Stimulated activated naive B cell treated with anti-CD40 and anti-IgM and Interleukin-4, amounts not matched to agents 10 μg/mL and 1 μg/mL and 100 μg/mL, for 72 hours (primary cell): ENCODE data around the gene KDM3A.

Experiments used
- ATAC-seq, 2 donors: fragments of 150-1000 bp; cut with Tn5 transposase; replicated peaks; 2 replicates each; pipeline ENCODE4 v1.10.0; 2021; ENCODE audit warnings: moderate library complexity in 1 of 2
- DNase-seq: peaks from one replicate; pipeline ENCODE4 v3.0.0; 2021
- H3K27ac Mint-ChIP-seq: one replicate; pipeline ENCODE4 v1.8.0; 2022; ENCODE audit warnings: mild to moderate bottlenecking, mixed read lengths
- H3K27me3 Mint-ChIP-seq, 2 donors: one replicate each; pipeline ENCODE4 v1.8.0; 2022; ENCODE audit warnings: mixed read lengths in 2 of 2
- H3K36me3 Mint-ChIP-seq, 2 donors: one replicate each; pipeline ENCODE4 v1.8.0; 2022; ENCODE audit warnings: mixed read lengths in 2 of 2, mild to moderate bottlenecking in 1 of 2
- H3K4me1 Mint-ChIP-seq, 2 donors: one replicate each; pipeline ENCODE4 v1.8.0; 2022; ENCODE audit warnings: mixed read lengths in 2 of 2, mild to moderate bottlenecking in 1 of 2
- H3K4me3 Mint-ChIP-seq, 2 donors: one replicate each; pipeline ENCODE4 v1.8.0; 2022; ENCODE audit warnings: mild to moderate bottlenecking in 2 of 2, mixed read lengths in 2 of 2, moderate library complexity in 1 of 2
- H3K9me3 Mint-ChIP-seq, 2 donors: one replicate each; pipeline ENCODE4 v1.8.0; 2022; ENCODE audit warnings: mixed read lengths in 2 of 2, mild to moderate bottlenecking in 1 of 2

The KDM3A gene

DNA sequence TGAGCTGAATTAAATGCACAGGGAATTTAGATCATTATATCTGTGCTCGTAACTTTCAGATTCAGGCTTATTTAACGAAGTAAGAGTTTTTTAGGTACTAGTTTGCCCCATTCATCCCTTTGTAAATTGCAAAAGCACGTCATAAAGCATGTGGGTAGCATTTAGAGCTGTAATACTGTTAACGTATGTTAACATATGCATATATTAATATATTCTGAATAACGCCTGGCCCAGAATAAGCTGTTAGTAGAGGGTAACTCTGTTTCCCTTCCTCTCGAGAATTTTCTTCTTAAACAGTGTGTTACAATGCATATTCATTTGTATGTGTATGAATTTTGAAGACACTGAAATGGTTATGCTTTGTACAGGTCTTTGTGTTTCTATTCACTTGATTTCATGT, 30.5 kb downstream of the KDM3A start:
- no peaks in the 10 kb centered on the region for H3K9me3 Mint-ChIP-seq
- no peak overlapping the region for H3K27ac Mint-ChIP-seq
- no peaks in the 10 kb centered on the region for H3K27me3 Mint-ChIP-seq
- ATAC-seq (no peak), DNase-seq (no peak)
- no peak overlapping the region for H3K4me3 Mint-ChIP-seq
- peaks cover 0 to 12% of the 10 kb centered on the region in 2 donors for H3K4me1 Mint-ChIP-seq
- peaks cover 23 to 54% of the 10 kb centered on the region in 2 donors for H3K36me3 Mint-ChIP-seq

DNA sequence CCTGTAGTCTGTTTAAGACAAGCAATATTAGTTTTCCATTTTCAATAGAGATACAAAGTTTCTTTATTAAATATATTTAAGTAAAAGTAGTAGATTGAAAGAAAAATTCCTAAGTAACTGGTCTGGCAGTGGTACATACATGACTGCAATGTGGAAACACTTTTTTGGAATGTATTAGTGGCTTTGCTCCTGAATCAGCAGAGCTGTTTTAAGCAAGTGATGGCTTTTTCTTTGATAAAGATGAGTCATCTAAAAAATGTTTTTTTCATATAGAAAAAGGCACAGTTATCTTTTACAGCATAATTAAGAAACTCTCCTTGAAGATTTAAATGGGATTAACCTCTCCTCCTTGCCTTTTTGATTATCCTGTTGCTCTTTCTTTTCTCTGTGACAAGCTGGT, 34.9 kb downstream of the KDM3A start:
- no peak overlapping the region for H3K4me3 Mint-ChIP-seq
- ATAC-seq, result no peak
- H3K27ac Mint-ChIP-seq, result no peak overlapping the region
- H3K4me1 Mint-ChIP-seq, result no peaks in the 10 kb centered on the region
- no peak for DNase-seq
- peaks cover 36 to 69% of the 10 kb centered on the region in 2 donors for H3K36me3 Mint-ChIP-seq
- no peaks in the 10 kb centered on the region for H3K27me3 Mint-ChIP-seq
- H3K9me3 Mint-ChIP-seq, result no peaks in the 10 kb centered on the region

DNA sequence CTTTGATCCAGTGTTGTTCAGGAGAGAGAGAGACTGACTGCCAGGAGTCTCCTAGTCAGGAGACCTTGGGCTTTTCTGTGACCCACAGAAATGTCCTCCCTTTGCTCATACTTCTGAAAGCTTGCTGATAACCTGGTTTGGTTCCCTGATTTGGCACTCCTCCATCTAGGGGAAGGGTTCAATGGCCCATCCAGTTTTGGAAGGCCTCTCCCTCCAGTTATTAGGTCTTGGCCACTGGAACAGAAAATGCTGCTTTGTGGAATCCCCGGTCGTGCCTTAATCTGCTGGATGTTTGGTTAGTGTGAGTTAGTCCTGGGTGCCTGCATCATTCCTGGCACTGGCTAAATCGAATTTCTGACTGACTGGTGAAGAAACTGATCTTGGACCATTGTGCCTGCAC, 35.7 kb downstream of the KDM3A start:
- peaks cover 0 to 1% of the 10 kb centered on the region in 2 donors for H3K4me1 Mint-ChIP-seq
- ATAC-seq, result no peak
- no peak for DNase-seq
- H3K27ac Mint-ChIP-seq, result no peak overlapping the region
- no peaks in the 10 kb centered on the region for H3K9me3 Mint-ChIP-seq
- H3K4me3 Mint-ChIP-seq, result no peak overlapping the region
- no peaks in the 10 kb centered on the region for H3K27me3 Mint-ChIP-seq
- peaks cover 37 to 70% of the 10 kb centered on the region in 2 donors for H3K36me3 Mint-ChIP-seq

DNA sequence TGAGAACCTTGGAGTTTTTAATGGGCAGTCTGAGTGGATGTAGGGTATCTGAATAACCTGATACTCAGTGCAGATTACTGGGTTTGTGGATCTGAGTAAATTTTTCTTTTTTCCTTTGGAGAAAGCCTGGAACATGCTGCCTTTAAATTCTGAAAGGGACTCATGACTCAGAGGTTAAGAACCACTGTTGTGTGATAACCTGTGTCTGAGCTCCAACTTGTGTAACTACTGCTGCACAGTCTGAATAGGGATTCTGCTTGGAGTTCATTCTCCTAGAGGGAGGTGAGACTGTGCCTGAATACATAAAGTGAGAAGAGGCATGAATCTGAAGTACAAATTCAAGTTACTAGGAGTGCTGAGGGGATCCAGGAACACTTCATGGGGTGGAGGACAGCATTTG, 36.2 kb downstream of the KDM3A start:
- ATAC-seq, result no peak
- Mint-ChIP-seq H3K27ac (no peak overlapping the region), H3K4me3 (no peak overlapping the region), H3K9me3 (no peaks in the 10 kb centered on the region), H3K4me1 (peaks cover 0 to 2% of the 10 kb centered on the region in 2 donors), H3K27me3 (no peaks in the 10 kb centered on the region), H3K36me3 (peaks cover 37 to 71% of the 10 kb centered on the region in 2 donors)
- DNase-seq, result no peak

DNA sequence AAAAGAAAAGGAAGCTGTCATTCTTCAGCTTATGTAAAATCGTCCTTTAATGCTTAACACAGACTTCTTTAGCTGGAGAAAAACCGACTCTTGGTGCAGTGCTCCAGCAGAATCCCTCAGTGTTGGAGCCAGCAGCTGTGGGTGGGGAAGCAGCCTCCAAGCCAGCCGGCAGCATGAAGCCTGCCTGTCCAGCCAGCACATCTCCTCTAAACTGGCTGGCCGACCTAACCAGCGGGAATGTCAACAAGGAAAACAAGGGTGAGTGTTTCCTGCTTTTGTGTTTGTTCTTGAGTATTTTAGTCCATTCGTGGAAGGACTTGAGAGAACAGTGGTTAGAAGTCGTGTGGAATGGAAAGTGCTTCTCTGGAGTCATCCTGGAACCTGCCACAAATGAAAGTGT, 38.9 kb downstream of the KDM3A start:
- no peaks in the 10 kb centered on the region for H3K27me3 Mint-ChIP-seq
- DNase-seq (no peak), ATAC-seq (no peak)
- H3K27ac Mint-ChIP-seq, result peak overlapping the region; percentile 6
- H3K4me1 Mint-ChIP-seq, result peaks cover 0 to 4% of the 10 kb centered on the region in 2 donors
- H3K4me3 Mint-ChIP-seq, result no peak overlapping the region
- peaks cover 47 to 76% of the 10 kb centered on the region in 2 donors for H3K36me3 Mint-ChIP-seq
- H3K9me3 Mint-ChIP-seq, result no peaks in the 10 kb centered on the region

DNA sequence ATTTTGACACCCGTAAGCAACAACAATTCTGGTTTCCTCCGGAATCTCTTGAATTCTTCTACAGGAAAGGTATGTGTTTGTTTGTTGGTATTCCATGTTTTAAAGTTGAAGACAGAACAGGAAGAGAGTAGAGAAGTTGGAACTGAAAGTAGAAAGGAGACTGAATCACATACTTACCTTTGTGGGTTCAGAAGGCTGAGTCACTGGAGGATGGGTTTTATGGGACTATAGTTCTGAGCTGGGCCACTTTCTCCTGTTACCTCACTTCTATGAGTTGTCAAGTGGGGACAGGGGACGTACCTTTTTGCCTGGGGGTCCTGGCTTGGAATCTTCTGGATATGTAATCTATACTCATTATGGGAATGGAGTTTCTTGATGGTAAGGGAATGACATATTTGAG, 40.9 kb downstream of the KDM3A start:
- Mint-ChIP-seq H3K27ac (peak overlapping the region; percentile 37), H3K9me3 (no peaks in the 10 kb centered on the region), H3K36me3 (peaks cover 55 to 82% of the 10 kb centered on the region in 2 donors), H3K4me3 (no peak overlapping the region), H3K27me3 (no peaks in the 10 kb centered on the region), H3K4me1 (peaks cover 0 to 5% of the 10 kb centered on the region in 2 donors)
- ATAC-seq (no peak), DNase-seq (no peak)

DNA sequence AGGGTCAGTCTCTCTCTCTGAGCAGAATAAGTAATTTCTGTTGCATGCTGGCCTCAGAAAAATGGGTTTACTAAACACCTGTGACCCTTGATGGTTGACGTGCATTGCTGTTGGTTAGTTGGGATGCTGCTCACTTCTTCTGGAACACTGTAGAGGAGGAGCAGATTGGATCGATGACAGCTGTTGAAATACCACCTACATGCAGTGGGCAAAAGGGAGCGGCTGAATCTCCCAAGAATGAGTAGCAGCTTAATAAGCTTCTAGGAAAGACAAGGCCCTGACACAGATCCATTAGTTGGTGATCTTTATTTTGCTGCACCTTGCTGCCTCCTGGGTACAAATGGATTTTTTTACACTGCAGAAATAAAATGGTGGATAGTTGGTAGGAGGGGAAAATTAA, 43.2 kb downstream of the KDM3A start:
- H3K27ac Mint-ChIP-seq, result no peak overlapping the region

DNA sequence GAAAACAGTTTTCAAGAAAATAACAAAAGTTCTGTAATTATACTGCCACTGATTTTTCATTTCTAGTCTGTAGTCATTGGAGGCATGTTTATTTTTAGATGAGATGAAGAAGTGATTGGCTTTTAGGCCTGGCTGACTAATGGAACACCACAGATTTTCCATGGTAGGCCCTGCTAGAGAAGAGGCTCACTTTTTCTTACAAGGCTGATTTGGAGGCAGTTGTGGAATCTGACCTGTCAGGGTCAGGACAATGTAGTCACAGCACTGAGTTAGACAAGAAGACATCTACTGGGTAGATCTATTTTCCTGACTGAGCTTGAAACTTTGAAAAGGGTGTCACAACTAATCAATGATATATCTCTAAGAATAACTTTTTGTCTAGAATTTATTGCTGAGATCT, 43.9 kb downstream of the KDM3A start:
- Mint-ChIP-seq H3K4me1 (peaks cover 0 to 5% of the 10 kb centered on the region in 2 donors), H3K27me3 (no peaks in the 10 kb centered on the region), H3K4me3 (no peak overlapping the region), H3K9me3 (no peaks in the 10 kb centered on the region), H3K27ac (peak overlapping the region; percentile 68), H3K36me3 (peaks cover 43 to 79% of the 10 kb centered on the region in 2 donors)
- DNase-seq (no peak), ATAC-seq (no peak)

More for the DNA sequence above, 43.2 kb downstream of the KDM3A start:
- no peak for ATAC-seq
- H3K36me3 Mint-ChIP-seq, result peaks cover 45 to 79% of the 10 kb centered on the region in 2 donors
- DNase-seq, result no peak
- no peaks in the 10 kb centered on the region for H3K27me3 Mint-ChIP-seq
- H3K4me3 Mint-ChIP-seq, result no peak overlapping the region
- peaks cover 0 to 5% of the 10 kb centered on the region in 2 donors for H3K4me1 Mint-ChIP-seq
- no peaks in the 10 kb centered on the region for H3K9me3 Mint-ChIP-seq

DNA sequence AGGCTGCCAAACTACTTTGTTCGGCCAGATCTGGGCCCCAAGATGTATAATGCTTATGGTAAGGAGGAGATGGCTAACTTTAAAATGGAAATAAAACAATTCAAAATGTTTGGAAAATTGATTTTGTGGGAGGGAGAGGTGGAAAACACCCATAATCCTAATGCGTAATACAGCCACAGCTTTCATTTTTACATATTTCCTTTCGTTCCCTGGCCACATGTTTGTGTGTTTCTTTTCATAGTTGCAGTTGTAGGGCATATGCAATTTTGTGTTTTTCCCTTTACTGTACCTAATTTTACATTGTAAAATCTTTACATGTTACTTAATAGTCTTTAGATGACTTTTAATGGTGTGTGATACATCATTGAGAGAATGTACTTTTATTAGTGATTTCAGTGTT, 44.6 kb downstream of the KDM3A start:
- H3K4me3 Mint-ChIP-seq, result no peak overlapping the region
- H3K9me3 Mint-ChIP-seq, result no peaks in the 10 kb centered on the region
- no peaks in the 10 kb centered on the region for H3K27me3 Mint-ChIP-seq
- ATAC-seq (no peak), DNase-seq (no peak)
- H3K4me1 Mint-ChIP-seq, result peaks cover 0 to 5% of the 10 kb centered on the region in 2 donors
- no peak overlapping the region for H3K27ac Mint-ChIP-seq
- H3K36me3 Mint-ChIP-seq, result peaks cover 42 to 77% of the 10 kb centered on the region in 2 donors

DNA sequence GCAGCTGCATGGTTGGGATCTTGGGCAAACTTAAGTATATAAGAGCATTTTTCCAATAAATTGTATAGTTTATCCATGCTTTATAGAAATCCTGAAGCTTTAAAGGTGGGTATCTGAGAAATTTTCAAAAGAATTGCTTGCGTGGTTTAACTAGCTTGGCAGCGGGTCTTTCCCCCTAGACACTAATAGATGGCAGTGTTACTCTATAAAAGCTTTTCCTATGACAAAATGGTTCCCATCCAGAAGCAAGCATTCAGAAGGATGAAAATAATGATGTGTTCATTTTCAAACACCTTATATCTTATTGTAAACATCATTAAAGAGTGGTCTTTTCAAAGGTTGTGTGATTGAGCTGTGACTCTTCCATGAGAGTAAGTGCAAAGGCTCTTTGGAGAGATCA, 45.9 kb downstream of the KDM3A start:
- H3K4me1 Mint-ChIP-seq, result peaks cover 0 to 3% of the 10 kb centered on the region in 2 donors
- H3K4me3 Mint-ChIP-seq, result no peak overlapping the region
- H3K27ac Mint-ChIP-seq, result no peak overlapping the region
- ATAC-seq (no peak), DNase-seq (no peak)
- H3K36me3 Mint-ChIP-seq, result peaks cover 50 to 81% of the 10 kb centered on the region in 2 donors
- no peaks in the 10 kb centered on the region for H3K27me3 Mint-ChIP-seq
- no peaks in the 10 kb centered on the region for H3K9me3 Mint-ChIP-seq

DNA sequence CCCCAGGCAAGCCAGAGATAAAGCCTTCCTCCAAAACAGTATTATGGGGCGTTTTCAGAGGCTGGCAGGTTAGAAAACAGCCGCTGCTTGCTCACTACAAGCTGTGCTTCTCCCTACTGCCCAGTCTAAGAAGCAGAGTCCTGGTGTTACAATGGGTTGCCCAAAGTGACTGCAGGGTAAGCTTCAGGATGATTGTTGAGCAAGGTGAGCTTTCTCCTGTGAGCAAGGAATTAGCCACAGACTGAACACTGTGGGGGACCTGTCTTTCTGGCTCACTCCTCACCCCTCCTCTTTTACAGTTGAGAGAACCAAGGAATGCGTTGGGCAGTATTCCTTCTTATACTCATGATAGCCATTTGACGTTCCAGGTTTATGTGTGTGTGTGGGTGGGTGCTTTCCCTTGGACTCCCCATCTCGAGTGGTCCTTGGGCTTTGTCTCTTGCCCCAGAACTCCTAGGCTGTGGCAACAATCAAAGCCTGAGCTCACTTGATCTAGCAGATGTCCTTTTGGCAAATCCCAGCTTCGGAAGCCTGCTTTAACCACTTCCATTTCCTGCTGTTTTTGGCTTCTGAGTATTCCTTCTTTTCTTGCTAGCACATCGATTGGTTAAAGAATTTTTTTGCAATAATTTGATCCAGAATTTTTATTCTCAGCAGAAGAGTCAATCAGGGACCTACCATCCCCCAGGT, 47.5 kb downstream of the KDM3A start:
- Mint-ChIP-seq H3K27ac (peak overlapping the region; percentile 25), H3K4me1 (peaks cover 0 to 5% of the 10 kb centered on the region in 2 donors), H3K9me3 (no peaks in the 10 kb centered on the region), H3K36me3 (peaks cover 50 to 72% of the 10 kb centered on the region in 2 donors), H3K4me3 (no peak overlapping the region), H3K27me3 (no peaks in the 10 kb centered on the region)
- DNase-seq, result no peak
- no peak for ATAC-seq

DNA sequence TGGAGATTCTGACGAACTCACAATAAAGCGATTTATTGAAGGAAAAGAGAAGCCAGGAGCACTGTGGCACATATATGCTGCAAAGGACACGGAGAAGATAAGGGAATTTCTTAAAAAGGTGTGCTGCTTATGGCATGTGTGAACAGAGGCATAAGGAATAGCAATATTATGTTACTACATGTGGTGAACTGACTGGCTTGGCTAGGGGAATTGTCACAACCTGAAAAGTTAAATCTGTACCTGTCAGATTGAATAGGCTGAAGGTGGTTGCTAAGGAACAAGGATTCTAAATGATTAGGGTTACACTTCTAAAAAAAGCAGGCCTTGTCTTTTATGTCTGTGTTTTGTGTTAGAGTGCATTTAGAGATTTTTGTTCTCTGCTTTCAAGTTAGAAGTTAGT, 48.4 kb downstream of the KDM3A start:
- no peaks in the 10 kb centered on the region for H3K27me3 Mint-ChIP-seq
- H3K9me3 Mint-ChIP-seq, result peaks cover 2 to 5% of the 10 kb centered on the region in 2 donors
- peaks cover 5 to 7% of the 10 kb centered on the region in 2 donors for H3K4me1 Mint-ChIP-seq
- no peak for DNase-seq
- peaks cover 49 to 71% of the 10 kb centered on the region in 2 donors for H3K36me3 Mint-ChIP-seq
- no peak overlapping the region for H3K4me3 Mint-ChIP-seq
- ATAC-seq, result no peak
- peak overlapping the region; percentile 2 for H3K27ac Mint-ChIP-seq

DNA sequence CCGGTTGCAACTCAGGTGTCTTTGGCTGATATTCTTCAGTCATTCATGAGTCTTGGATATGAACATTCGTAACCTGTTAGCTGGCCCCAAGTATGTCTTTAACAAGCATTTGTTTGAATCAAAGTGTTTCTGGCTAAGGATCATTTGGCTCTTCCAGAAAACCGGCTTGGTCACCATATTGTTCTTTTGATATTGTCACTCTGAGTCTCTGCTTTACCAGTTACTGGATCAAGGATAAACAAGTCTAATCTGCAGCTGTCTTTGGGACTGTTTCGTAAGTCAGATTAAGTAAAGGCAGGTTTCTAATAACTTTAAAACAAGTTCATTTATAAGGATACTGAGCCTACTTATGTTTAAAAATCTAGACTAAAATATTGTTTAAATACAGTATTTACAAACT, 49.1 kb downstream of the KDM3A start:
- Mint-ChIP-seq H3K36me3 (peaks cover 50 to 71% of the 10 kb centered on the region in 2 donors), H3K4me1 (peaks cover 7 to 12% of the 10 kb centered on the region in 2 donors), H3K9me3 (peaks cover 7 to 9% of the 10 kb centered on the region in 2 donors), H3K27me3 (no peaks in the 10 kb centered on the region), H3K27ac (no peak overlapping the region), H3K4me3 (no peak overlapping the region)
- DNase-seq (no peak), ATAC-seq (no peak)

DNA sequence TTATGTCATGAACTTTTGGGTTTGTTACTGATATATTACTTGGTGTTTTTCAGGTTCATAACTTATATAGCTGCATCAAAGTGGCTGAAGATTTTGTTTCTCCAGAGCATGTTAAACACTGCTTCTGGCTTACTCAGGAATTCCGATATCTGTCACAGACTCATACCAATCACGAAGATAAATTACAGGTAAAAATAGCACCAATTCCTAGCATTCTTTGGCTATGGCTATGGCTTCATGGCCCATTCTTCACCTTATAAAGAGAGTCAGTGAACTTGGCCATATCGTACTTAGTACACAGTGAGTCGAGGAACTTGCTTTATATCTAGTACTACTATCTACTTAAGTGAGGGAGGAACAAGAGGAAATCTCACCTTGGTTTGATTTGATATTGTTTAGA, 49.9 kb downstream of the KDM3A start:
- Mint-ChIP-seq H3K4me1 (peaks cover 11 to 19% of the 10 kb centered on the region in 2 donors), H3K36me3 (peaks cover 54 to 71% of the 10 kb centered on the region in 2 donors), H3K27me3 (no peaks in the 10 kb centered on the region), H3K27ac (no peak overlapping the region), H3K4me3 (no peak overlapping the region), H3K9me3 (peaks cover 10 to 14% of the 10 kb centered on the region in 2 donors)
- DNase-seq (no peak), ATAC-seq (no peak)

DNA sequence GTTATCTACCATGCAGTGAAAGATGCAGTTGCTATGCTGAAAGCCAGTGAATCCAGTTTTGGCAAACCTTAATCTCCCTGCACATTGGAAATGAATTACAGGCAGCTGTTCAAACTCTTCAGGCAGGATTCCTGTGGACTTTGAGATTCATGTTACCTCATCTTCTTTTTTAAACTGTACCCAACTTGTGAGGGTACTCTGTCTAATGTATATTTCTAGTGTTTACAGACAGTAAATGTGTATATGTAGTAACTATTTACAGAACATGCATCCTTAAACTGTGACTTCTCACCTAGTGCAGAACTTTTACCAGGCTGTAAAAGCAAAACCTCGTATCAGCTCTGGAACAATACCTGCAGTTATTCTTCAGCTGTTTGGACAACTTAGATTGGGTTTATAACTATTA, 50.9 kb downstream of the KDM3A start:
- DNase-seq, result no peak
- Mint-ChIP-seq H3K4me1 (peaks cover 13 to 22% of the 10 kb centered on the region in 2 donors), H3K36me3 (peaks cover 55 to 69% of the 10 kb centered on the region in 2 donors), H3K27me3 (no peaks in the 10 kb centered on the region), H3K4me3 (no peak overlapping the region), H3K9me3 (peaks cover 10 to 14% of the 10 kb centered on the region in 2 donors), H3K27ac (no peak overlapping the region)
- no peak for ATAC-seq
